Astrocyte of the cerebellum (primary cell): Measurements from ENCODE around the gene FKTN.

Source experiments
- DNase-seq: peaks from one replicate; pipeline ENCODE4 v3.0.0-alpha.2; 2011; ENCODE audit warnings: low read depth
- H3K4me3 ChIP-seq: 2 replicates; pipeline ENCODE4 v1.5.1; 2011; ENCODE audit warnings: mild to moderate bottlenecking, low read depth, low read length, moderate library complexity
- CTCF ChIP-seq: IDR thresholded peaks from 2 replicates; pipeline ENCODE4 v1.5.1; 2012; ENCODE audit warnings: low read length, low read depth, moderate library complexity, mild to moderate bottlenecking; ENCODE audit errors: missing control alignments
- in situ Hi-C: cut with HindIII; loops from 2 replicates; pipeline ENCODE4 v1.10.0; 2017; ENCODE audit warnings: low sequenced_read_pairs

Gene FKTN

GRCh38 chr9:105651806-105652205 lies 93.9 kb downstream of the FKTN start:
- TF ChIP-seq CTCF, result no peak
- DNase-seq, result no peak
- H3K4me3 ChIP-seq, result no peak overlapping the region
- in situ Hi-C loops, result no loop called here

GRCh38 chr9:105656131-105656921 lies 98.4 kb downstream of the FKTN start:
- in situ Hi-C loops, result no loop called here
- DNase-seq, result no peak
- H3K4me3 ChIP-seq, result peak overlapping the region; percentile 50
- peak; percentile 3 for TF ChIP-seq CTCF

GRCh38 chr9:105658351-105658750 lies 100.4 kb downstream of the FKTN start:
- TF ChIP-seq CTCF, result no peak
- in situ Hi-C loops, result no loop called here
- no peak overlapping the region for H3K4me3 ChIP-seq
- DNase-seq, result no peak

- in situ Hi-C loops, result no loop called here
- no peak overlapping the region for H3K4me3 ChIP-seq
- no peak for TF ChIP-seq CTCF
- DNase-seq, result no peak
These were observed 103.1 kb downstream of the FKTN start for GRCh38 chr9:105661011-105661410.

GRCh38 chr9:105662184-105663104 lies 104.5 kb downstream of the FKTN start, which contains the start of gene TAL2:
Gene TAL2 (plus strand): TSS chr9:105662457. CDS start chr9:105662497, 40 bp downstream.
- in situ Hi-C loops, result no loop called here
- H3K4me3 ChIP-seq, result no peak within 1 kb of the TSS

More at GRCh38 chr9:105662184-105663104, 104.5 kb downstream of the FKTN start, which contains the start of gene TAL2:
- DNase-seq, result no peak
- TF ChIP-seq CTCF, result no peak
